Measurements from ENCODE around the gene VPS51. TPM values are rescaled to one million over a fixed set of nuclear protein-coding genes. Genes with fewer than 3 reads are reported as not detected.
A peak's percentile ranks its signal among the peaks of the same experiment; 100 is the strongest.

VPS51 gene
- total RNA-seq, 4 donors from 2014 or later: 185 to 414 (median 237) TPM

DNA sequence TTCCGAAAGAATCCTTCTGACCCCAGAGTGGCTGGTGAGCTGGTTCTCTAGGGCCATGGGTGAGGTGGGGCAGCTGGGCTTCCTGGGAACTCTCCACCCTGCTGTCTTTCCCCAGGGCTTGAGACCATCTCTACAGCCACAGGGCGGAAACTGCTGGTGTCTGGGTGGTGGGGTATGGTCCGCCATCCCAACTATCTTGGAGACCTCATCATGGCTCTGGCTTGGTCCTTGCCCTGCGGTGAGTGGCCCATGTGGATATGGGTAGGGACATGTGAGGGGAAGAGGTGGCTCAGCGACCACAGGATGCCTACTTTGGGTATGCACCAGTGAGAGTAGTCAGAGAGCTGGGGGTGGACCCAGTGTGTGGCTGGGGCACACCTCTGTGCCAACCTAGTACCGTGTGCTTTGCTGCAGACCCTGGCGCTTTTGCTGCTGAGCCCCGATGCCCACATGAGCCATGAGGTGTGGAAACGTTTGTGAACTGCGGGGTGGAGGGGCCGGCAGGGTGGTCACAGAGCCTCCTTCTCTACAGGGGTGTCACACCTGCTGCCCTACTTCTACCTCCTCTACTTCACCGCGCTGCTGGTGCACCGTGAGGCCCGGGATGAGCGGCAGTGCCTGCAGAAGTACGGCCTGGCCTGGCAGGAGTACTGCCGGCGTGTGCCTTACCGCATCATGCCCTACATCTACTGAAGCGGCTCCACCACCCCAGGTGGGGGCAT lies 19.5 kb downstream of the VPS51 start:
- intact Hi-C loops (cut with DNase I): loop anchor here (5.0 kb wide), 1 partner anchor 193 kb away; the partner anchor contains the start of gene PPP2R5B

GRCh38 chr11:65116370-65117205 lies 20.6 kb downstream of the VPS51 start:
- H3K9me3 ChIP-seq: no peaks in the 10 kb centered on the region
- H3K27me3 ChIP-seq: no peaks in the 10 kb centered on the region
- no peak for DNase-seq (ENCODE audit: extremely low spot score)
- intact Hi-C loops (cut with DNase I): loop anchor here (5.0 kb wide), 1 partner anchor 194 kb away; the partner anchor contains the start of gene PPP2R5B
- no peak for TF ChIP-seq CTCF (IDR thresholded peaks at IDR 0.05)
- no peak for TF ChIP-seq POLR2AphosphoS5 (IDR thresholded peaks at IDR 0.05)
- TF ChIP-seq EP300 (IDR thresholded peaks at IDR 0.05): no peak
- no peak for TF ChIP-seq POLR2A (IDR thresholded peaks at IDR 0.05; ENCODE audit: low read depth)
- peaks cover 54 to 70% (median 60%) of the 10 kb centered on the region in 4 donors for H3K4me1 ChIP-seq
- peaks cover 5 to 56% (median 42%) of the 10 kb centered on the region in 4 donors for H3K36me3 ChIP-seq
- H3K4me3 ChIP-seq: peak overlapping the region; percentile 63 to 85 (median 69)
- H3K27ac ChIP-seq (replicated peaks in 1 of 4): peak overlapping the region; percentile 81 to 95 (median 87)
- WGBS: 5% methylated on average over 16 of the region's 68 CpGs

More for the DNA sequence above, 19.5 kb downstream of the VPS51 start:
- WGBS: 98% methylated on average over 11 of the region's 21 CpGs
- H3K27me3 ChIP-seq: no peaks in the 10 kb centered on the region
- no peaks in the 10 kb centered on the region for H3K9me3 ChIP-seq
- no peak for DNase-seq (ENCODE audit: extremely low spot score)
- no peak overlapping the region for H3K4me3 ChIP-seq
- no peak overlapping the region for H3K27ac ChIP-seq (replicated peaks in 1 of 4)
- peaks cover 2 to 49% (median 37%) of the 10 kb centered on the region in 4 donors for H3K36me3 ChIP-seq
- TF ChIP-seq POLR2A (IDR thresholded peaks at IDR 0.05; ENCODE audit: low read depth) (no peak), EP300 (IDR thresholded peaks at IDR 0.05) (no peak), POLR2AphosphoS5 (IDR thresholded peaks at IDR 0.05) (no peak), CTCF (IDR thresholded peaks at IDR 0.05) (no peak)
- peaks cover 54 to 70% (median 61%) of the 10 kb centered on the region in 4 donors for H3K4me1 ChIP-seq

GRCh38 chr11:65117206-65118096 lies 21.4 kb downstream of the VPS51 start, which contains the start of gene ZNHIT2:
Gene ZNHIT2 (minus strand): TSS chr11:65117701. CDS start chr11:65117653, 48 bp downstream.
- intact Hi-C loops (cut with DNase I): loop anchor here (5.0 kb wide), 1 partner anchor 195 kb away; the partner anchor contains the start of gene PPP2R5B
- peaks cover 48 to 64% (median 52%) of the 10 kb centered on the region in 4 donors for H3K4me1 ChIP-seq

More at GRCh38 chr11:65117206-65118096, 21.4 kb downstream of the VPS51 start, which contains the start of gene ZNHIT2:
- Histone ChIP-seq H3K27ac (replicated peaks in 1 of 4) (peak within 1 kb of the TSS; percentile 81 to 95 (median 87)), H3K9me3 (no peaks in the 10 kb centered on the region), H3K36me3 (peaks cover 5 to 56% (median 42%) of the 10 kb centered on the region in 4 donors), H3K4me3 (peak within 1 kb of the TSS; percentile 63 to 85 (median 69)), H3K27me3 (no peaks in the 10 kb centered on the region)
- TF ChIP-seq EP300 (IDR thresholded peaks at IDR 0.05): no peak
- TF ChIP-seq POLR2A (IDR thresholded peaks at IDR 0.05; ENCODE audit: low read depth): no peak
- peak; percentile 93 to 99 (median 96) for TF ChIP-seq CTCF (IDR thresholded peaks at IDR 0.05)
- TF ChIP-seq POLR2AphosphoS5 (IDR thresholded peaks at IDR 0.05): peak; percentile 87 to 88
- peak; percentile 100 for DNase-seq (ENCODE audit: extremely low spot score)
- WGBS: 10% methylated on average over 4 of the region's 89 CpGs

Data from esophagus muscularis mucosa (tissue), 4 donors.